Measurements from ENCODE around the gene TMEM203.

Gene TMEM203

DNA sequence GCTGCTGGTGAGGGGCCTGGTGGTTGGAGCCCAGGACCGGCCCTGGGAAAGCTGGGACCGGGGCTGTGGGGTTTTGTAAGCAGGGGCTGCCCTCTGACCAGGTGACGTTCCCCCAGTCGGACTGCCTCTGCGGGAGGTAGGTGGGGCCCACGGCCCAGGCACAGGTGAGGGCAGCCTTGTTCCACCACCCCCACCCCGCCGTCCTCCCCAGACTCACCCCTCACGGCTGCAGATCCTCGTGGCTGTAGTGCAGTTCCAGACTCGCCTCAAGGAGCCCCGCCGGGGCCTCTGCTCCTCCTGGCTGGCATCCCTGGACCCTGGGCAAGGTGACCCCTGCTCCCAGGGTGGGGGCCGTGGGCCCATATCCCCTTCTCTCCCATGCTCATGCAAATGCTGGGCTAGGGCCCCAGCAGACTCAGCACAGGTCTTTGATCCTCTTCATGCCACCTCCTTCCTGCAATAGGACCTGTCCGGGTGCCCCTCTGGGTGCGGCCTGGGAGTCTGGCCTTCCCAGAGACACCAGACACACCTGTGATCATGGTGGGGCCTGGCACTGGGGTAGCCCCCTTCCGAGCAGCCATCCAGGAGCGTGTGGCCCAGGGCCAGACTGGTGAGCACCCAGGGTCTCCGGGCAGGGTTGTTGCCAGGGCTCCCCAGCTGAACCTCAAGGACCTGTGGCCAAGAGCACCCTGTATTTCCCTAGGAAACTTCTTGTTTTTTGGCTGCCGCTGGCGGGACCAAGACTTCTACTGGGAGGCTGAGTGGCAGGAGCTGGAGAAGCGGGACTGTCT, 9.9 kb upstream of the TMEM203 start:
- no peak for DNase-seq (ENCODE audit: low spot score)
- TF ChIP-seq, protein P1, sequence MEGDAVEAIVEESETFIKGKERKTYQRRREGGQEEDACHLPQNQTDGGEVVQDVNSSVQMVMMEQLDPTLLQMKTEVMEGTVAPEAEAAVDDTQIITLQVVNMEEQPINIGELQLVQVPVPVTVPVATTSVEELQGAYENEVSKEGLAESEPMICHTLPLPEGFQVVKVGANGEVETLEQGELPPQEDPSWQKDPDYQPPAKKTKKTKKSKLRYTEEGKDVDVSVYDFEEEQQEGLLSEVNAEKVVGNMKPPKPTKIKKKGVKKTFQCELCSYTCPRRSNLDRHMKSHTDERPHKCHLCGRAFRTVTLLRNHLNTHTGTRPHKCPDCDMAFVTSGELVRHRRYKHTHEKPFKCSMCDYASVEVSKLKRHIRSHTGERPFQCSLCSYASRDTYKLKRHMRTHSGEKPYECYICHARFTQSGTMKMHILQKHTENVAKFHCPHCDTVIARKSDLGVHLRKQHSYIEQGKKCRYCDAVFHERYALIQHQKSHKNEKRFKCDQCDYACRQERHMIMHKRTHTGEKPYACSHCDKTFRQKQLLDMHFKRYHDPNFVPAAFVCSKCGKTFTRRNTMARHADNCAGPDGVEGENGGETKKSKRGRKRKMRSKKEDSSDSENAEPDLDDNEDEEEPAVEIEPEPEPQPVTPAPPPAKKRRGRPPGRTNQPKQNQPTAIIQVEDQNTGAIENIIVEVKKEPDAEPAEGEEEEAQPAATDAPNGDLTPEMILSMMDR (IDR thresholded peaks at IDR 0.05; ENCODE audit: borderline replicate concordance, control extremely low read depth, extremely low read depth, insufficient read depth, missing control alignments) = no peak
- in situ Hi-C loops (cut with MboI; ENCODE audit: low sequenced_read_pairs, unreplicated experiment) = no loop called here

DNA sequence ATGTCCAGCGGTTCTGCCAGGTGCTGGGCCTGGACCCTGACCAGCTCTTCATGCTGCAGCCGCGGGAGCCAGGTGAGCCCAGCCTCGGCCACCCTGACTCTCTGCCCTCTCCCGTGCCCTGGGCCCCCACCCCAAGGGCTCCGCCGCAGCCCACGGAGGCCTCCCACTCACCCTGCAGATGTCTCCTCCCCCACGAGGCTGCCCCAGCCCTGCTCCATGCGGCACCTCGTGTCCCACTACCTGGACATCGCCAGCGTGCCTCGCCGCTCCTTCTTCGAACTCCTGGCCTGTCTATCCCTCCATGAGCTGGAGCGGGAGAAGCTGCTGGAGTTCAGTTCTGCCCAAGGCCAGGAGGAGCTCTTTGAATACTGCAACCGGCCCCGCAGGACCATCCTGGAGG, 9.2 kb upstream of the TMEM203 start:
- in situ Hi-C loops (cut with MboI; ENCODE audit: low sequenced_read_pairs, unreplicated experiment) = no loop called here
- TF ChIP-seq, protein P1 (IDR thresholded peaks at IDR 0.05; ENCODE audit: borderline replicate concordance, control extremely low read depth, extremely low read depth, insufficient read depth, missing control alignments) = no peak
- DNase-seq (ENCODE audit: low spot score) = no peak

DNA sequence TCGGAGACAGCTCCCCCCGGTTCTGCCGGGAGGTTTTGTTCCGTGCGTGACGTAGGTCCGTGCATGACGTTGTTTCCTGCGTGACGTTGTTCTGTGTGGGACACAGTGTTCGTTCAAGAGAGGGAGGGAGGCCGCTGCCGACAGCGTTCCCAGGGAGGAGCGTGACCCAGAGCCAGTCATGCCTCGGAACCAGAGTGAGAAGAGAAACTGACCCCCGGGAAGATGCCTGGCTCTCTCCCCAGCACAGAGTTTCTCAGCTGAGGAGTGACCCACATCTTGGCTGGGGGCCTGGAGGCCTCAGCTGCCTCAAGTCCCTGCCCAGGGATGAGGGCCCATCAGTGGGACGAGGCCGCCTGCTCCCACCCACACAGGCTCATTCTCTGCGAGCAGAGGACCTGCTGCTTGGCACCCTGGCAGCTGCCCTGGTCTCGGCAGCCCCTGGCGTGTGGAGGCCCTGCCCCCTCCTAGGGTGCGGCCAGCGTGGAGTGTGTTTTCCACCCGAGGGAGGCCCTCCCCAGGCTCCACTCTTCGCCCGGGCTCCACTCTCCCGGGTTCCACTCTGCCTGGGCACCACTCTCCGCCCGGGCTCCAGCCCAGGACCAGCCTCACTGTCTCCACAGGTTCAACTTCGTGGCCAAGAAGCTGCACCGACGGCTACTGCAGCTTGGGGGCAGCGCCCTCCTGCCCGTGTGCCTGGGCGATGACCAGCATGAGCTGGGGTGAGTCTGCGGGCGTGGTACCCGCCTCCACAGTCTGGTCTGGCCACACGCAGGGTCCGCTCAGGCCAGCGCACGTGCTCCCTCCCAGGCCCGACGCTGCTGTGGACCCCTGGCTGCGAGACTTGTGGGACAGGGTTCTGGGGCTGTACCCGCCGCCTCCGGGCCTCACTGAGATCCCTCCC, 8.0 kb upstream of the TMEM203 start:
- DNase-seq (ENCODE audit: low spot score) = no peak
- TF ChIP-seq, protein P1 (IDR thresholded peaks at IDR 0.05; ENCODE audit: borderline replicate concordance, control extremely low read depth, extremely low read depth, insufficient read depth, missing control alignments) = no peak
- in situ Hi-C loops (cut with MboI; ENCODE audit: low sequenced_read_pairs, unreplicated experiment) = no loop called here

DNA sequence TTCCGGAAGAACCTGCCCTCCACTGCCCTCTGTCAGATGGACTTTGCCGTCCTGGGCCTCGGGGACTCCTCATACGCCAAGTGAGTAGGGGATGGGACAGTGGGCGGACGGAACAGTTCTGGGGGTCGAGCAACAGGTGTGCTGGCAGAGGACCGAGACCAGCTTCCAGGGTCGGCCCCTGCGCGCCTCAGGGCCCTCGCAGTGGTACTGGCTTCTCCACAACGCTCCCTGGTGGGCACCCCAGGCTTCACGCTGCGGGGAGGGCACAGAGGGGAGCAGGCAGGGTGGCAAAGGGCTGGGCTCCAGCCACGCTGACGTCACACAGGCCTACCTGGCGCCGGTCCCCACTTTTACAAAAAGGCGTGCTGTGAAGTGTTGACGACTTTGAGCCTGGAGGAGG, 7.1 kb upstream of the TMEM203 start:
- TF ChIP-seq, protein P1 (IDR thresholded peaks at IDR 0.05; ENCODE audit: borderline replicate concordance, control extremely low read depth, extremely low read depth, insufficient read depth, missing control alignments) = no peak
- no peak for DNase-seq (ENCODE audit: low spot score)
- in situ Hi-C loops (cut with MboI; ENCODE audit: low sequenced_read_pairs, unreplicated experiment) = no loop called here

DNA sequence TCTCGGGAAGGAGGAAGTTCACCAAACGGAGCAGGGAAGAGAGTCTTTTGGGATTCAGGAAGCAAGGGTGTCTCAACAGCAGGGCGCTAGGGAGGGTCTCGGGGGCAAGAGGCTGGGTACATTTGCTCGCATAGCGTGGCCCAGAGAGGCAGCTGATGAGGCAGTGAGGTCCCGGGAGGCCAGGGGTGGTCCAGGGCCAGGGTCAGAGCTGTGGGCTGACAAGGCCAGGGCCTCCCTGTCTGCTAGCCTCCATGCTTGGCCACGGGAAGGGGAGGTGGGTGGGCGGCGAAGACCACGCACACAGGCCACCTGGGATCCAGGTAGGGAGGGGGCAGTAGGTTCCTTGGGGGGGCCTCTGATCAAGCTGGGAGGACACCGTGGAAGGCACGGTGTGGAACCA, 6.1 kb upstream of the TMEM203 start:
- TF ChIP-seq, protein P1 (IDR thresholded peaks at IDR 0.05; ENCODE audit: borderline replicate concordance, control extremely low read depth, extremely low read depth, insufficient read depth, missing control alignments) = no peak
- in situ Hi-C loops (cut with MboI; ENCODE audit: low sequenced_read_pairs, unreplicated experiment) = no loop called here
- DNase-seq (ENCODE audit: low spot score) = no peak

DNA sequence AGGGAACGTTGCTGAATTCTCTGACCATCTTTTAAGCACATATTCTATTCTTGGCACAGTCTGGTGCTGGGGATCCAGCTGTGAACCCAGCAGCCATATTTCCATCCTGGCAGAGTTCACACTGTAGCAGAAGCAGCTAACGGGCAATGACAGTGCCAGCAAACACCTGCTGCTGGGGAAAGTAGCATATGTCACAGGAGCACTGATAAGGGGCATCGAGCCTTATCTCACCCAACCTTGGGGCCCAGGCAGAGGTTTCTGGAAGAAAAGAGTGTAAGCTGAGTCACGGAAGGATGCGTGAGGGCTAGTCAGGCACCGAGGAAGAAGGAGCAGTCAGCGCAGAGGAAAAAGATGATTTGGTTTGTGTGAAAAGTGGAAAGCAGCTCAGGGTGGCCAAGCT, 1.2 kb upstream of the TMEM203 start:
- TF ChIP-seq, protein P1 (IDR thresholded peaks at IDR 0.05; ENCODE audit: borderline replicate concordance, control extremely low read depth, extremely low read depth, insufficient read depth, missing control alignments) = no peak
- in situ Hi-C loops (cut with MboI; ENCODE audit: low sequenced_read_pairs, unreplicated experiment) = no loop called here
- DNase-seq (ENCODE audit: low spot score) = no peak

All from GM13976 (cell line).